GM21528 (cell line): Measurements from ENCODE around the gene AIF1L.

Experiments used
- ATAC-seq: cut with Tn5 transposase; IDR thresholded peaks from one replicate; pipeline ENCODE4 v1.9.1; 2021; ENCODE audit warnings: mild to moderate bottlenecking, moderate library complexity; ENCODE audit not compliant: unreplicated experiment, low FRiP score

Gene AIF1L

DNA sequence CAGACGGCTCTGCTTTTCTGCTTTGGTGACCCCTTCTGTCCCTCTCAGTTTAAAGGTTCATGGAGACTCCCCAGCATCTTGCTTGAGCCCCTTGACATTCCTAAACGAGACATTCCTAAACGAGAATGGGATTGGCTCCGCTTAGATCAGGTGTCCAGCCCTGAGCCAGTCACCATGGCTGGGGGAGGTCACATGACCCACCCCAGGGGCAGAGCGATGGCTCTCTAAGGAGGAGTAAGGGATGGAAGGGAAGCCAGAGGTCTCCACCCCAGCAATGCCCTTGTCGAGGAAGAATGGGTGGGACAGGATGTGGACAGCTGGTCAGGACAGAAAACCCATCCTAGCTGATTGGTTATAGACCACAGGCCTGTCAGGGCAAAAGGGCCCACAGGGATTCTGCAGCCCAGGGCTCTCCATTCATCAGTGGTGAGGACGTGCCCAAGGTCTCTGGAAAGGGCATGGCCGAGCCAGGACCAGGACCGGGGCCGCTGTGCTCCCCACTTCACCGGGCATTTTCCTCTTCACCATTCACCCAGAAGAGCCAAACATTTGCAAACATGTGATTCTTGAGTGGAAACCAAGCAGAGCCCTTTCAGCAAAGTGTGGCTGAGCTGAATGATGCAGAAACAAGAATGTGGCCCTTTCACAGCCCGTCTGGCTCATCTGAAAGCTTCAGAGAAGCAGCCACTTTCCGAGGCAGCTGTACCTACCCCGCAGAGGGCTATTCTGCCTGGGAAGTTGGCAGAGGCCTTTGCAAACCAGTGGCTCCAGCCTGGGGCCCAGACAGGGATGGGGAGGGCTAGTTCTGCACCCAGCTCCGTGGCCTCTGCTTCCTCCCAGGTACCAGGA, 19.8 kb upstream of the AIF1L start:
- no peak for ATAC-seq

DNA sequence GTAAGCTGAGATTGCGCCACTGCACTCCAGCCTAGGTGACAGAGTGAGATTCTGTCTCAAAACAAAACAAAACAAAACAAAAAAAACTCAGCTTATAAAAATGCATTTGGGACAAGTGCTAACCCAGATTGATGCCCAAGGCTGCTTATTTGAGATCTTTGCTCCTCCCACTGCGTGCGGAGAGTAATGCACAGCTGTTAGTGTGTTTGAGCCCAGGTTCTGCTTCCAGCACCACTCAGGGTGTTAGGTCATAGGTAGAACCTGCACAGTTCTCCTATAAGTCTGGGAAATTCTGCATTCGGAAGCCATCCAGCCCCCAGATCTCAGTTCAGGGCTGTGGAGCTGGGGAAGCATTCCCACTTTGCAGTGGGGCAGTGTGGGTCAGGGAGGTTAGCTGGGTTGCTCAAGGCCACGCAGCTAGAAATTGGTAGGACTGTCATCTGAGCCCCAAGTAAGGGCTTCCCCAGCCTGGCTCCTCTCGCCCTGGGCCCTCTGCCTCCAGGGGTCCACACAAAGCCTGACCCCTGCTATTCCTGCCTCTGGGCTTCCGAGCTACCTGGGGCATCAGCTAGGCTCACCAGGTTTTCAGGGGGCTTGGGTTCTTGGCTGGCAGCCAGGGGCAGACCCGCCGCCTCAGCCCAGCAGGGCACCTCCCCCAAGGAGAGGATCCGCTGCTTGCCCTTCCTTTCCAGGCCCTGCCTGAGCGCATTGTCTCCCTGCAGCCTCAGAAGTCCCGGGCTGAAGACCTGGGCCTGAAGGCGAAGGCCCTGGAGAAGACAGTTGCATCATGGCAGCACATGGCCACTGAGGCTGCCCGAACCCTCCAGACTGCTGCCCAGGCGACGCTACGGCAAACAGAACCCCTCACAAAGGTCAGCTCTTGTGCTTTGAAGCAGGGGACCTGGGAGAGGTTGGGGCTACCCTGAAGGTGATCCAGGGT, 17.6 kb upstream of the AIF1L start:
- ATAC-seq: no peak

DNA sequence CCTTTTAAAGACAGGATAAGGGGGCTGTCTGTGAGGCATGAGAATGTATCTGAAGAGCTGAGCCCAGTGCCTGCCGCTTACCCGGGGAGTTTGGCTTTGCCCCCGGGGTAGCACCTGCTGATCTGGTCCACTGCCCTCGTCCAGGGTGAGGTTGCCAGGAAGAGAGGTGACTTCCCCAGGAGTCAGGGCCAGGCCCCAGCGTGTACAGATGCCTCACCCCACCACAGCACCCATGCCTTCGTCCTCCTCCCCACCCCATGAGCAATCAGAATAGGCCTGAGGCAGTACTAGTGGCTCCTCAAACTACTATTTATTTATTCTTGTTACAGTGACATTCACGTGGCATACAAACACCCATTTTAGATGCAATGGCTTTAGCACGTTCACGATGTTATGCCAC, 15.7 kb upstream of the AIF1L start:
- no peak for ATAC-seq

DNA sequence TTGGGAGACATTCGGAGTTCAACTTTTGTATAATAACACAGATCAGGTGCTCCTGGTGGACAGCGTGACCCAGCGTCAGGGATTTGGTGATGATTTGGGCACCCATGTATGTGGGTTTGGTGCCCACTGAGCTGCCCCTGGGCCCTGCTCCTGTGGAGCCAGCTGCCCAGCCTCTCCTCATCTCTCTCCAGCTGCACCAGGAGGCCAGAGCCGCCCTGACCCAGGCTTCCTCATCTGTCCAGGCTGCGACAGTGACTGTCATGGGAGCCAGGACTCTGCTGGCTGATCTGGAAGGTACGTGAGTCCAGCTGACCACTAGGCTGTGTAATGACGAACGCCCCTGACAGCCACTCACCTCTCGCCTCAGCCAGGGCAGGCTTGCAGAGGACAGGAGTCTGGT, 14.5 kb upstream of the AIF1L start:
- no peak for ATAC-seq

DNA sequence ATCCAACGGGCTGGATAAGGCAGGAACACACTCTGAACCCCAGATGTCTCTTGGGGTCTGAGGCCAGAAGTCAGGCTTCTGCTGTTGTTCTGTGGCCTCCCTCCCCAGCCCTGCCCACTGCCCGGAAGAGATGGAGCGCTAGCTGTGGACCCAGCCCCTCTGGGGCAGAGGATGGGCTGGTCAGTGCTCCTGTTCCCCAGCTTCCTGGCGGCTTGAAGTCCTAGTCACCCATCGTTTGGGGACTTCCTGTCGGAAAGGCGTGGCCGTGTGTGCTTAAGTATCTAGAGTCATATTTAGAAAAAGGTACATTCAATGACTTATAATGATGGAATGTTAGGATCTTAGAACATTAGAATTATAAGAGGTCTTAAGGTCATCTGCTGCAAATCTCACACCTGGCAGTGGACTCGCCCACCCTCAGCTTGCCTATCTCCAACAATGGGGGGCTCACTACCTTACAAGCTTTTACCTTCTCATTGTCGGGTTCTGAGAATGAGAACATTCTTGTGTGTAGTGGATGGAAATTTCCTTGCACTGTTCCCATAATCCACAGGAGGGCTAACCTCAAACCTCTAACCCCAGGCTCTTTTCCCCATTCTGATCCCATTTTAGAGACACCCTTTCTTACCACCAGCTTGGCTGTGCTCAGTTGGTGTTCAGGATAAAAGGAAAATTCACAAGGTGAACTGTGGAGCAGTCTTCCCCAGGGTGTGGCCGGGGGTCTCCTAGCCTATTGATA, 13.4 kb upstream of the AIF1L start:
- no peak for ATAC-seq

DNA sequence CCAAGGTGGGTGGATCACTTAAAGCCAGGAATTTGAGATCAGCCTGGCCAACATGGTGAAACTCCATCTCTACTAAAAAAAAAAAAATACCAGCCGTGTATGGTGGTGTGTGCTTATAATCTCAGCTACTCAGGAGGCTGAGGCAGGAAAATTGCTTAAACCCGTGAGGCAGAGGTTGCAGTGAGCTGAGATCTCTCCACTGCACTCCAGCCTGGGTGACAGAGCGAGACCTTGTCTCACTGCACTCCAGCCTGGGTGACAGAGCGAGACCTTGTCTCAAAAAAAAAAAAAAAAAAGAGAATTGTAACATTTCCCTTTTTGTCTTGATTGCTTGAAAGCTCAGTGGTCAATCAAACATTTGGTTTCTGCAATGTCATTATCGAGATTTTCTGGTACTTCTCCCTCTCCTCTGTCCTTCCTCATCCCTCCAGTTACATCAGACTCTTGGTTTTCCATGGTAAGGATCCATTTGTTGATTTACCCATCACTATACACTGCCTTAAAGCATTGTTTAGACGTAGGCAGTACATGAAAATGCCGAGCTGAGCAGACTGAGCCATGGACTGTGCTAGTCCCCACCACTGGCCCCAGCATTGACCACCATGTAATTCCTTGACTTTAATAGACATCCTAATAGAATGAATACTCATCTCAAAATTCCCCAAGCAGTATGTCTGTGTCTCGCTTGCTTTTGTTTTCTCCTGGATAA, 11.5 kb upstream of the AIF1L start:
- no peak for ATAC-seq

DNA sequence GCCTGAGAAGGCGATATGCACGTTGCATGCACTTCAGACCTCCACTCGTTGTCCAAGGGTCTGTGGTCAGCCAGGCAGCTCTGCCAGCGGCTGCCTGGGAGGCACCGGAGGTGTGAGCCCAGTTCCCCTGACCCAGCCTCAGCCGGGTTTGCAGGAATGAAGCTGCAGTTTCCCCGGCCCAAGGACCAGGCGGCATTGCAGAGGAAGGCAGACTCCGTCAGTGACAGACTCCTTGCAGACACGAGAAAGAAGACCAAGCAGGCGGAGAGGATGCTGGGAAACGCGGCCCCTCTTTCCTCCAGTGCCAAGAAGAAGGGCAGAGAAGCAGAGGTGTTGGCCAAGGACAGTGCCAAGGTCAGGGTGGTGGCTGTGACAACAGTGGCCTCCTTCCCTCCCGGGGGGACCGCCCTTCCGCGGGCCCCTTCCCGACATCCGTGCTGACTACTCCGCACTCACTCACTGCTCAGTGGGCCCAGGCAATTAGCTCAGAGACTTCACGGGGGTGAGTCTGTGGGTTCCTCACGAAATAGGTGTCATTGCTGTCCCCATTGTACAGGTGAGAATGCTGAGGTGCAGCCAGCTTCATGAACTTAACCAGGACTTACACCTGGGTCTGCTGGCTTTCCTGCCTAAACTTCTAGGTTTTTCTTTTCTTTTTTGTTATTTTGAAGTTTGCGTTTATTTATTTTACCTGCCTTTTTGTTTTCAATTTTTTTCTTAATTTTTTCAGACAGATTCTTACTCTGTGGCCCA, 10.8 kb upstream of the AIF1L start:
- ATAC-seq: no peak

DNA sequence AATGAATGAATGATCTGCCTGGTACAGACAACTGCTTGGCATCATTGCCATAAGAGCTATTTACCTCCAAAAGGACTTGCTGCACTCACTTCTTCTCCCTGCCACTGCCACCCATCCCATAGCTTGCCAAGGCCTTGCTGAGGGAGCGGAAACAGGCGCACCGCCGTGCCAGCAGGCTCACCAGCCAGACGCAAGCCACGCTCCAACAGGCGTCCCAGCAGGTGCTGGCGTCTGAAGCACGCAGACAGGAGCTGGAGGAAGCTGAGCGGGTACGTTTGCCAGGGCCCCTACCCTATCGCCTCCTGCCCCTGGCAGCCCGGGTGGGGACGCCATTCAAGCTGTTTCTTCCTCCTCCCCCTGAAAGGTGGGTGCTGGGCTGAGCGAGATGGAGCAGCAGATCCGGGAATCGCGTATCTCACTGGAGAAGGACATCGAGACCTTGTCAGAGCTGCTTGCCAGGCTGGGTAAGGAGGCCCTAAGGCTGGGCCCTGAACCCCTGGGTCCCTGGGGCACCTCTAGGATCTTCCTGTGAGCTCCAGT, 8.9 kb upstream of the AIF1L start:
- no peak for ATAC-seq

DNA sequence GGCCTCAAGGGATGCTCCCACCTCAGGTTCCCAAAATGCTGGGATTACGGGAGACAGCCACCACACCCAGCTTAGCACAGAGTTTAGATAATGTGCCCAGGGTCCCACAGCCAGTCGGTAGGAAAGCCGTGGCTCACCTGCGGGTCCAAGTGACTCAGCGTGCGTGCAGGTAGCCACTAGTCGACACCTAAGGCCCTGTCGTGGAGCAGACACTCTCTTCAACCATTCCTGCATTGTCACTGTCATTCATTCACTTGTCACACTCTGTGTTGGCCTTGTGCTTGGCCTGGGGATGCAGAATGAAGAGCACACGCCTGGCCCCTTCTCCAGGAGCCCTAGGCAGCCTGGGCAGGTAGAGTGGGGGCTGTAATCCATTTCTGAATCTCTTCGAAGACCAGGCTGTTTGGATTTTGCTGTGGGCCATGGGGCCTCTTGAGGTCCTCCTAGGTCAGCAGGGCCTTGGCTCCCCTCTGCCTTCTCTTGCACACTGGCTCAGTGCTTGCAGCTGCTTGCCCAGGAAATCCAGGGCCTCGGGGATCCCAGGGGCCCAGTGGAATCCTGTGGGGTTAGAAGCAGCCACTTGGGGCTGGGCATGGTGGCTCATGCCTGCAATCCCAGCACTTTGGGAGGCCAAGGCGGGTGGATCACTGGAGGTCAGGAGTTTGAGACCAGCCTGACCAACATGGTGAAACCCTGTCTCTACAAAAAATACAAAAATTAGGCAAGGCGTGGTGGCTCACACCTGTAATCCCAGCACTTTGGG, 6.1 kb upstream of the AIF1L start:
- no peak for ATAC-seq

DNA sequence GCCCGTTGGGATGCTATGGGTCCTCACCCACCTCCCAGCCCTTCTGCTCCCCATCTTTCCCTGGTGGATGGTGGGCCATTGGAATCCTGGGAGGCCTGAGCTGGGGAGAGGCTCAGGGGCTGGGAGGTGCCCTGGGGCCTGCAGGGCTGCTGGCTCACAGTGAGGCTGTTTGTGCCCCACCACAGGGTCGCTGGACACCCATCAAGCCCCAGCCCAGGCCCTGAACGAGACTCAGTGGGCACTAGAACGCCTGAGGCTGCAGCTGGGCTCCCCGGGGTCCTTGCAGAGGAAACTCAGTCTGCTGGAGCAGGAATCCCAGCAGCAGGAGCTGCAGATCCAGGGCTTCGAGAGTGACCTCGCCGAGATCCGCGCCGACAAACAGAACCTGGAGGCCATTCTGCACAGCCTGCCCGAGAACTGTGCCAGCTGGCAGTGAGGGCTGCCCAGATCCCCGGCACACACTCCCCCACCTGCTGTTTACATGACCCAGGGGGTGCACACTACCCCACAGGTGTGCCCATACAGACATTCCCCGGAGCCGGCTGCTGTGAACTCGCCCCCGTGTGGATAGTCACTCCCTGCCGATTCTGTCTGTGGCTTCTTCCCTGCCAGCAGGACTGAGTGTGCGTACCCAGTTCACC, 4.9 kb upstream of the AIF1L start:
- ATAC-seq: no peak

DNA sequence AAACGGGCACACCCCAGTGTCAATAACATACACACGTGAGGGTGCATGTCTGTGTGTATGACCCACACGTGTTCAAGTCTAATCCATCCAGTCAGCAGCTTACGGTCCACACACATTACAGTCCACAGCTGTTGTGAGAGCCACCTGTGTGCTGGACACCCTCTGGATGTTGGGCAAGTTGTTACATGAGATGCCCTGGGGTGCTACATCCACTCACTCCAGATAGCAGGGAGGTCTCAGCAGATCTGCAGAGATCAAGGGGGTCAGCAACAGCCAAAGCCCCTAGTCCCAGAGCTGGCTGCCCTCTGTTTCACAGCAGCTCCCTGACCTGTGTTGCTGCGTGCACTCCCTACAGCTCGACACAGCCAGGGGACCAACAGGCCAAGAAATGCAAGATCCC, 4.3 kb upstream of the AIF1L start:
- no peak for ATAC-seq

DNA sequence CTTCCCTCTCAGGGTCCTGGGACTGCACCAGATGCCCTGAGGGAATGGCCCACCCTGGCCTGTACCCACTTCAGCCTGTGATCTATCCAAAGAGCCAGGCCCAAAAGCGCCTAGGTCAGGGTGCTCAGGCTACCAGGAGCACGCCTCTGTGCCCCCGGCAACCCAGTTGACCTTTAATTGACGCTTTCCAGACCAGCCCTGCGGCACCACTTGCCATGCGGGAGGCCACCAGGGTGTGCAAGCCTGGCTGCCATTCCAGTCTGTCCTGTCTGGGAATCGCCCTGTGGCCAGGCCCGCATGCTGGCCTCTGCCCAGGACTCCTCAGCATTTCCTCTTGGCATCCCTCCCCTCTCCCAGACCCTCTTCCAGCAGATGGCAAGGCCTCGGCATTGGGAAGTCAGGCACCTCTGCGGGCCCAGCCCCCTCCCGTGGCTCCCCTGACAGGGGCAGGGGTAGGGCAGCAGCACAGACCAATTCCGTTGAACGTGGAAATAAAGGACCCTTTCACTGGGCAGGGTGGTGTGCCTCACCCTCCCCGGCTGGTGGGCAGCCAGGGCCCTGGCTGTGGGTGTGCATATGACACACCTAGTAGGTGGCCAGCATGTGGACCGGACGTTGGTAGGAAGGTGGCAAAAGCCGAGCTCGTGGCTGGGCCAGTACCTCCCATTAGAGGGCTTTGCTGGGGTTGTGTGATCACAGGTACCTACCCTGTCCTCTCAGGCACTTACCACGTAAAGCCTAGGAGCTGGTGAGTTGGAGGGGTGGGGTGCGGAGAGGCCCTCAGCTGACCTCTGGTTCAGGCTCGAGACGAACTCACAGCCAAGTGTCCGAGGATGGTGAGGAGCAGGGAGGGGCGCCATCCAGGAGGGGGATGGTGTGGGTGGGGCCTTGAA, 3.5 kb upstream of the AIF1L start:
- ATAC-seq: no peak

DNA sequence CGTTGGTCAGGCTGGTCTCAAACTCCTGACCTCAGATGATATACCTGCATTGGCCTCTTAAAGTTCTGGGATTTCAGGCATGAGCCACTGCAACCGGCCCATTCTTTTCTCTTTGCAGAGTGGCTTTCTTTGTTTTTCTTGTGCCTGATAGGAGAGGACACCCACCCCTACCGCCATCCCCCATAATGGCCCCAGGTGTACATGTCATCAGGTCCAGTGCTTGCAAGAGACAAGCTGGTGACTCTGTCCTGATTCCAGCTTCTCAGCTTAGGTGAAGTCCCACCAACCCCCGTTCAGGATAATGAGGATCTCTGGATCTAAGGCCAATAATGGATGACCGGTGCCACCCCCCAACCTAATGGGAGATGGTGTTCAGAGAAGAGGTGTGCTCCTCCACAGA, 2.3 kb upstream of the AIF1L start:
- no peak for ATAC-seq

DNA sequence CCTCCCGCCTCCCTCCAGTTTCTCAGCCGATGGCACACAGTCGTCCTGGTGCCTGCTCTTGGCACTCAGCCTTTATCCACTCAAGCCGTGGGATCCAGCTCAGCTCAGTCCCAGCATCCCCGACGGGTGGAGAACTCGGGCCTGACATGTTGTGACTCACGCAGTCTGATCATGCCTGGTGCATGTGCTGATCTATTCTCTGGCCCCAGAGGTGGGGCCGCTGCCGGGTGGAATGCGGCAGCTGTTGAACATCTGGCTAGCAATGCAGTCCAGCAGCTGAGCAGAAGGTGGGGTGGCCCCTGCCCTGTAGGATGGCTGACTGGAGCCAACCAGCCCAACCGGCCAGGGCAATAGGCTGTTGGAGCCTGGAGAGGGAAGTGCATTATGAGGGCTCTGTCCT, 1.7 kb upstream of the AIF1L start:
- ATAC-seq: no peak

DNA sequence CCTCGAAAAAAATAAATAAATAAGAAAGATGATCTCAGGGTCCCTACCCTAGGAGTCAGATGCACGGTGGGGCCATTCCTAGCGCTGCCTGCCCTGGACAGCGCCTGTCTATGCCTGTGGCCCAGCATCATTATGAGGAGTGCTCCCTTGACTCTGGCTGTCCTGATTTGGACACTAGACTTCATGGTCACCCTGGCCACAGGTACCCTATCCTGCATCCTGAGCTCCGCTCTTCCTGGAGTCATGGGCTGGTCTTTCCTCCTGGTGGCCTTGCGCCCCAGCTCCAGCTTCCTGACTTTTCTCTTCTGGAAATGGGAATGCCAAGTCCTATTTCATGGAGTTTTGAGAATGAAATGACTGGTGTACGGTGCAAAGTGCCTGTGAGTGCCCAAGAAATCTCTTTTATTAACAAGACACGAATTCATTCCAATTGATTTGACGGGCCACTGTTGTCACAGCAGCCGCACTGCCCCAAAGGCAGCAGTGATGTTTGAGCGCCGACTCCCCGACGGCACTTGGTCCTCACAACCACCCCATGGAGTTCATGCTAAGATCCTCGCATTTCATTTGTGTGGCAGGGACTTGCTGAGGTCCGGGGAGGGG, 564 bp upstream of the AIF1L start:
- no peak for ATAC-seq

DNA sequence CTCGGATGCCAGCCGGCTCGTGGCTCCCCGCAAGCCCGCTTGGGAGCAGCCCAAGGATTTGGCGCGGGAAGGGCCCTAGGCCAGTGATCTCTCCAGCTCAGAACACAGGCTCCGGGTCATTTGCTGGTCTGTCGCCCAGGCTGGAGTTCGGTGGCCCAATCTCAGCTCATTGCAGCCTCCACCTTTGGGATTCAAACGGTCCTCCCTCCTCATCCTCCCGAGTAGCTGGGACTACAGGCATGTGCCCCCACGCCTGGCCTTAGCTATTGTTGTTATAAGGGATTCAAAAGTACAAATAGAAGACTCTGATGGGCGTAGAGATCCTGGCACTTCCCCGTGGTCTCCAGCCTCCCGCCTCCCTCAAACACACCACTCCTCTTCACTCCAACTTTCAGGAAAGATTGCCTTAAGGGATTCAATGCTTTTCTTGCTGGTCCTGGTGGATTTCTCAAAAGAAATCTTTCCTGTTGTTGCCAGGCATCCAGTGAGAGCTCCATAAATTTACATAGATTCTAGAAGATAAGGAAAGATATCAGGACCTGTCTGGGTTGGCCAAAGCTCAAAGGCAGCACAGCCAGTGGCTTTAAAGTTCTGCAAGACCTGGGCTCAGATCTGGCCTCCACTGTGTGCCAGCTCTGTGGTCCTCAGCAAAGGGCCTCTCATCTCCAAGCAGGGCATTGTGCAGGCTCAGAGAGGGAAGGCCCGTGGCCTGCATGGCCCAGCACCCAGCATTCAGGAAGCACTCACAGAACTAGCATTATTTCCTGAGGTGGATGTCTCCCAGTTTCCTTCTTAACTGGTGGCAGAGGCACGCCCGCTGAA, 1.0 kb downstream of the AIF1L start:
- ATAC-seq: no peak
